ENCODE data around the gene TM9SF4.

Gene TM9SF4

DNA sequence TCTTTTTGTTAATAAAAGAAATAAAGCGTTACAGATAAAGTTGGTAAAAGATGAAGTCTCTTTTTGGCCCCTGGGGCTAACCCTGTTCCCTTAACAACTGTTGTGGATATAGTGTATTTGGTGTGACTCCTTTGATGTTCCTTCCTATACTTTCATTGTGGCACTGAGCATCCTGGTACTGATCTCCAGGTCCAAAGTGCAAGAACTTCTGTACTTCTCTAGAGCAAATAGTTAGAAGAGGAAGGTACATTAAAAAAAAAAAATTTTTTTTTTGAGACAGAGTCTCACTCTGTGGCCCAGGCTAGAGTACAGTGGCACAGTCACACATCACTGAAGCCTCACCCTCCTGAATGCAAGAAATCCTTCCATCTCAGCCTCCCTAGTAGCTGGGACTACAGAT lies 104.4 kb downstream of the TM9SF4 start:
- TF ChIP-seq, protein P1, sequence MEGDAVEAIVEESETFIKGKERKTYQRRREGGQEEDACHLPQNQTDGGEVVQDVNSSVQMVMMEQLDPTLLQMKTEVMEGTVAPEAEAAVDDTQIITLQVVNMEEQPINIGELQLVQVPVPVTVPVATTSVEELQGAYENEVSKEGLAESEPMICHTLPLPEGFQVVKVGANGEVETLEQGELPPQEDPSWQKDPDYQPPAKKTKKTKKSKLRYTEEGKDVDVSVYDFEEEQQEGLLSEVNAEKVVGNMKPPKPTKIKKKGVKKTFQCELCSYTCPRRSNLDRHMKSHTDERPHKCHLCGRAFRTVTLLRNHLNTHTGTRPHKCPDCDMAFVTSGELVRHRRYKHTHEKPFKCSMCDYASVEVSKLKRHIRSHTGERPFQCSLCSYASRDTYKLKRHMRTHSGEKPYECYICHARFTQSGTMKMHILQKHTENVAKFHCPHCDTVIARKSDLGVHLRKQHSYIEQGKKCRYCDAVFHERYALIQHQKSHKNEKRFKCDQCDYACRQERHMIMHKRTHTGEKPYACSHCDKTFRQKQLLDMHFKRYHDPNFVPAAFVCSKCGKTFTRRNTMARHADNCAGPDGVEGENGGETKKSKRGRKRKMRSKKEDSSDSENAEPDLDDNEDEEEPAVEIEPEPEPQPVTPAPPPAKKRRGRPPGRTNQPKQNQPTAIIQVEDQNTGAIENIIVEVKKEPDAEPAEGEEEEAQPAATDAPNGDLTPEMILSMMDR (conservative IDR thresholded peaks at IDR 0.05; ENCODE audit: low read depth, low read length) = no peak
- no peak overlapping the region for H3K4me3 ChIP-seq (ENCODE audit: low read depth, low read length)
- no peak for DNase-seq (ENCODE audit: low read depth)

DNA sequence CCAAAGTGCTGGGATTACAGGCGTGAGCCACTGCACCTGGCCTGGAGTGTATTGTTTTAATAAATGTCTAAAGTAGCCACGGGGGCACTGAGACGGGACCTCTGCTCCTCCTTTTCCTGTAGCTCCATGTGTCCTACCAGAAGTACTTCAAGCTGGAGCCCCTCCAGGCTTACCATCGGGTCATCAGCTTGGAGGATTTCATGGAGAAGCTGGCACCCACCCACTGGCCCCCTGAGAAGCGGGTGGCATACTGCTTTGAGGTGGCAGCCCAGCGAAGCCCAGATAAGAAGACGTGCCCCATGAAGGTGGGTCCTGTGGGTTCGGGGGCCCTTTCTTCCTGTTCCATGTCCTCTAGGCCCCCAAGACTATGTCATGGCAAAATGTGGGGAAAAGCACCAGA lies 105.6 kb downstream of the TM9SF4 start:
- no peak for DNase-seq (ENCODE audit: low read depth)
- H3K4me3 ChIP-seq (ENCODE audit: low read depth, low read length) = no peak overlapping the region
- TF ChIP-seq, protein P1 (conservative IDR thresholded peaks at IDR 0.05; ENCODE audit: low read depth, low read length) = no peak

DNA sequence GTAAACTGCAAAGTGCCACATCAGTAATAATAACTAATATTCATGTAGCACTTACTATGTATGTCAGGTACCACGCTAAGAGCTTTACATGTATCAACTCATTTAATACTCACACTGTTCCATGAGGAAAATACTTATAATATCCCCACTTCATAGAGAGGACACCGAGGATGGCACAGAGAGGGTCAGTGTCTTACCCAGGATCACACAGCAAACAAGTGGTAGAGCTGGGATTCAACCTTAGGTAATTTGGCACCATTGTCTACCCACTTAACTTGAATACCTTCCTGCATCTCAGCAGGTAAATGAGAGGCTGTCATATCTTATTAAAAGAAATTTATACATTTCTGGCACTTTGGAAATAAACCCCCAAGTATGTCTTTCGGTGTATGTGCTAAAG lies 106.2 kb downstream of the TM9SF4 start:
- no peak overlapping the region for H3K4me3 ChIP-seq (ENCODE audit: low read depth, low read length)
- TF ChIP-seq, protein P1 (conservative IDR thresholded peaks at IDR 0.05; ENCODE audit: low read depth, low read length) = no peak
- no peak for DNase-seq (ENCODE audit: low read depth)

DNA sequence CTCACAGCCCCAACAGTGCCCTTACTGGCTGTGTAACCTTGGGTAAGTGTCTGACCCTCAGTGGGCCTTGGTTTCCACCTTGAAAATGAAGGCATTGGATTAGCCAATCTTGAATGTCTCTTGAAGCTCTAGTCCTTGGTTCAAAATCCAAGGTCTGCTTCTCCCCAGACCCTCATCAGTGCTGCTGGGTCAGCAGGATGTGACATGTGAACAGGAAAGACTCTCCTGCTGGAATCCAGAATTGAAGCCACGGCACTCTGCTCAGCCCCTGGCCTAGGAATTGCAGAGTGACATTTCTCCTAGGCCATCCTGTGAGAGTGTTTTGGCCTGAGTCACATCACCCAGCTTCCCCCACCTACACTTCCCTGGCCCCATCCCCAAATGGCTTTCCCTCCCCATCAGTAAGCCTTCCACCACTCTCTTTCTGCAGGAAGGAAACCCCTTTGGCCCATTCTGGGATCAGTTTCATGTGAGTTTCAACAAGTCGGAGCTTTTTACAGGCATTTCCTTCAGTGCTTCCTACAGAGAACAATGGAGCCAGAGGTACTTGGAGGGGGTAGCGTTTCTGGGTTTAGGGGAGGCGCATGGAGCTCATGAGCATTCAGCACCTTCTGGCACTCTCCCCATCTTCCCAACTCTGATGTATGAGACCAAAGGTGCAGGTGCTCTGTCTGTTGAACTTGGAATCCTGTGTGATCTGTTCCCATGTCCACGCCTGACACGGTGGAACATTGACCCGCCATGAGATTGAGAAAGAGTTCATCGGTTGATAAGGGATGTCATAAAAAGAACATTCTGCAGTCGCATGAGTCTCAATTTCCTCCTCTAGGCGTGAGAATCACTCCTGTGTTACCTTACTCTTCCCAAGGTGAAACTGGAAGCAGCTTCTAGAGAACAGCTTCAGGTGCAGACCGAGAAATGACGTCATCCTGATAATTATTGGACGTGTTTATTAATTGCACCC lies 106.9 kb downstream of the TM9SF4 start:
- TF ChIP-seq, protein P1 (conservative IDR thresholded peaks at IDR 0.05; ENCODE audit: low read depth, low read length) = no peak
- DNase-seq (ENCODE audit: low read depth) = no peak
- no peak overlapping the region for H3K4me3 ChIP-seq (ENCODE audit: low read depth, low read length)

Measured in choroid plexus epithelial cell (primary cell).